ENCODE results near the gene NFIC.

Gene NFIC

GRCh38 chr19:3492131-3492839, 125.9 kb downstream of the NFIC start:
- FAIRE-seq (no peak), DNase-seq (ENCODE audit: insufficient read length, low spot score) (peak; percentile 67)
- no peak for TF ChIP-seq POLR2A (IDR thresholded peaks at IDR 0.05; ENCODE audit: low read depth, low read length)

- TF ChIP-seq POLR2A (IDR thresholded peaks at IDR 0.05; ENCODE audit: low read depth, low read length): no peak
- no peak for DNase-seq (ENCODE audit: insufficient read length, low spot score)
- FAIRE-seq: no peak
Observed at GRCh38 chr19:3492919-3493318, 126.5 kb downstream of the NFIC start.

- FAIRE-seq (no peak), DNase-seq (ENCODE audit: insufficient read length, low spot score) (no peak)
- no peak for TF ChIP-seq POLR2A (IDR thresholded peaks at IDR 0.05; ENCODE audit: low read depth, low read length)
Observed at GRCh38 chr19:3493651-3494050, 127.3 kb downstream of the NFIC start.

GRCh38 chr19:3494051-3494450, 127.7 kb downstream of the NFIC start:
- DNase-seq (ENCODE audit: insufficient read length, low spot score): peak; percentile 85
- TF ChIP-seq POLR2A (IDR thresholded peaks at IDR 0.05; ENCODE audit: low read depth, low read length): no peak
- FAIRE-seq: no peak

GRCh38 chr19:3494559-3494958, 128.2 kb downstream of the NFIC start:
- FAIRE-seq (no peak), DNase-seq (ENCODE audit: insufficient read length, low spot score) (no peak)
- no peak for TF ChIP-seq POLR2A (IDR thresholded peaks at IDR 0.05; ENCODE audit: low read depth, low read length)

- no peak for TF ChIP-seq POLR2A (IDR thresholded peaks at IDR 0.05; ENCODE audit: low read depth, low read length)
- no peak for FAIRE-seq
- no peak for DNase-seq (ENCODE audit: insufficient read length, low spot score)
Observed at GRCh38 chr19:3496392-3497273, 130.2 kb downstream of the NFIC start.

- FAIRE-seq (no peak), DNase-seq (ENCODE audit: insufficient read length, low spot score) (no peak)
- no peak for TF ChIP-seq POLR2A (IDR thresholded peaks at IDR 0.05; ENCODE audit: low read depth, low read length)
Observed at GRCh38 chr19:3497757-3498520, 131.6 kb downstream of the NFIC start.

GRCh38 chr19:3499738-3500428, 133.5 kb downstream of the NFIC start:
- FAIRE-seq (no peak), DNase-seq (ENCODE audit: insufficient read length, low spot score) (no peak)
- TF ChIP-seq POLR2A (IDR thresholded peaks at IDR 0.05; ENCODE audit: low read depth, low read length): no peak

GRCh38 chr19:3500429-3501101, 134.2 kb downstream of the NFIC start, which contains the start of gene DOHH:
Gene DOHH, minus strand, starts transcription at chr19:3500674. Its CDS starts 3,860 bp downstream, at chr19:3496814.
- peak; percentile 99 for DNase-seq (ENCODE audit: insufficient read length, low spot score)
- FAIRE-seq: peak; percentile 61
- peak; percentile 79 for TF ChIP-seq POLR2A (IDR thresholded peaks at IDR 0.05; ENCODE audit: low read depth, low read length)

GRCh38 chr19:3501780-3502179, 135.4 kb downstream of the NFIC start:
- FAIRE-seq (no peak), DNase-seq (ENCODE audit: insufficient read length, low spot score) (no peak)
- no peak for TF ChIP-seq POLR2A (IDR thresholded peaks at IDR 0.05; ENCODE audit: low read depth, low read length)

- TF ChIP-seq POLR2A (IDR thresholded peaks at IDR 0.05; ENCODE audit: low read depth, low read length): no peak
- DNase-seq (ENCODE audit: insufficient read length, low spot score): no peak
- FAIRE-seq: no peak
Observed at GRCh38 chr19:3503036-3503572, 136.7 kb downstream of the NFIC start.

- TF ChIP-seq POLR2A (IDR thresholded peaks at IDR 0.05; ENCODE audit: low read depth, low read length): no peak
- DNase-seq (ENCODE audit: insufficient read length, low spot score) (no peak), FAIRE-seq (no peak)
Observed at GRCh38 chr19:3504735-3505134, 138.4 kb downstream of the NFIC start.
